Gastroesophageal sphincter (tissue), 2 donors: ENCODE results near the gene IL17B.

Source experiments
- POLR2A ChIP-seq, 2 donors: fragments of 450-650 bp; IDR thresholded peaks; one replicate each; pipeline ENCODE4 v1.6.1; 2017; ENCODE audit warnings: antibody characterized with exemption in 2 of 2, mild to moderate bottlenecking in 2 of 2, moderate library complexity in 1 of 2
- POLR2AphosphoS5 ChIP-seq: sonication (generic); formaldehyde crosslinking; IDR thresholded peaks from one replicate; pipeline ENCODE4 v1.6.1; 2017; ENCODE audit warnings: antibody characterized with exemption

GRCh38 chr5:149324641-149325040, 54.5 kb downstream of the IL17B start:
- no peak for TF ChIP-seq POLR2A (IDR thresholded peaks at IDR 0.05)
- no peak for TF ChIP-seq POLR2AphosphoS5
